HL-60 (cell line): ENCODE results near the gene MEIOB.

Source experiments
- CTCF ChIP-seq: IDR thresholded peaks from one replicate; pipeline ENCODE4 v1.5.1; 2011; ENCODE audit warnings: low read length, control low read depth, inconsistent platforms; ENCODE audit not compliant: insufficient read depth
- POLR2AphosphoS5 ChIP-seq: IDR thresholded peaks from 2 replicates; pipeline ENCODE4 v1.6.1; 2012; ENCODE audit warnings: low read depth
- REST ChIP-seq: IDR thresholded peaks from 2 replicates; pipeline ENCODE4 v1.6.1; 2012; ENCODE audit warnings: low read depth; ENCODE audit not compliant: insufficient replicate concordance

GRCh38 chr16:1832838-1833454 lies 39.0 kb downstream of the MEIOB start:
- no peak for TF ChIP-seq CTCF
- no peak for TF ChIP-seq REST
- no peak for TF ChIP-seq POLR2AphosphoS5
